SK-MEL-5 (cell line): ENCODE measurements around the gene LRR1. TPM values are rescaled to one million over a fixed set of nuclear protein-coding genes. Genes with fewer than 3 reads are reported as not detected.
"Not testable (repeated sequence)": the region's sequence is repeated elsewhere in the genome, so short reads cannot be mapped to it uniquely, and the experiment has no call there.

Source experiments
- DNase-seq: peaks from one replicate; pipeline ENCODE4 v3.0.0-alpha.2; 2016; ENCODE audit warnings: low read depth, low spot score
- in situ Hi-C: cut with HindIII; loops from 2 replicates; pipeline ENCODE4 v1.10.0; 2016; ENCODE audit warnings: low sequenced_read_pairs, high pct_unique_total_duplicates, low pct_unique_long_range_greater_than_20kb
- total RNA-seq: library from RNA; depleted of rRNA; stranded (reverse); fragments of >200 nt; shearing (Covaris generic); gene quantifications from 2 replicates; pipeline ENCODE4 v1.2.3, GENCODE V29; 2014

LRR1 gene
- total RNA-seq, 1 experiment from 2014 or later = 21.3 TPM

DNA sequence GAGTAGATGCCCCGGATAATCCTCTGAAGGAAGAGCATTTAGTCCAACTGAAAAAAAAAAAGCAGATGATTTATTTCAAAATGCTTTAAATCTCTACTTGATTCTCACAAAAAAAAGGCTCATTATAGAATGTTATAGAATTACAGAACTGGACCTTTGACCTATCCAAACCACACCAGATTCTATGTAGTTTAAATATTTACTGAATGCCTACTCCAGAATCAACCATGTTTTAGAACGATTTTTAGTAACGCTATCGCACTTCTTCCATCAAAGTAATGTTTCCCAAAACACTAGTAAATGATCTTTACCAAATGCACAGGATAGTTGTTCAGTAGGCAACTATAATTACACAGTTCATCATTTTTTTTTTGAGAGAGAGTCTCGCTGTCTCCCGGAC is 15.1 kb upstream of the LRR1 start:
- no peak for DNase-seq
- in situ Hi-C loops = no loop called here

DNA sequence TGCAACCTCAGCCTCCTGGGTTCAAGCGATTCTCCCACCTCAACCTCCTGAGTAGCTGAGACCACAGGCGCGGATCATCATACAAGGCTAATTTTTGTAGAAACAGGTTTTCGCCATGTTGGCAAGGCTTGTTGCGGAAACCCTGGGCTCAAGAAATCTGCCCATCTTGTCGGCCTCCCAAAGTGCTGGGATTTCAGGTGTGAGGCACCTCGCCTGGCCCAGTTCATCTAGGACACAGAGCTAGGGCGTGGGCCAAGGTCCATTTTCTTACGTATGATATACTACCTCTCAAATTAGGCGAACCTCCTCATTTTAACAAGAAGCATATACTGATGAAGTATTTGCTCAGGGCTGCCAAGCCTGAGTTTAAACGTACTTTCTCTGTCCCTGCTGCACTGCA is 14.7 kb upstream of the LRR1 start:
- in situ Hi-C loops = no loop called here

DNA sequence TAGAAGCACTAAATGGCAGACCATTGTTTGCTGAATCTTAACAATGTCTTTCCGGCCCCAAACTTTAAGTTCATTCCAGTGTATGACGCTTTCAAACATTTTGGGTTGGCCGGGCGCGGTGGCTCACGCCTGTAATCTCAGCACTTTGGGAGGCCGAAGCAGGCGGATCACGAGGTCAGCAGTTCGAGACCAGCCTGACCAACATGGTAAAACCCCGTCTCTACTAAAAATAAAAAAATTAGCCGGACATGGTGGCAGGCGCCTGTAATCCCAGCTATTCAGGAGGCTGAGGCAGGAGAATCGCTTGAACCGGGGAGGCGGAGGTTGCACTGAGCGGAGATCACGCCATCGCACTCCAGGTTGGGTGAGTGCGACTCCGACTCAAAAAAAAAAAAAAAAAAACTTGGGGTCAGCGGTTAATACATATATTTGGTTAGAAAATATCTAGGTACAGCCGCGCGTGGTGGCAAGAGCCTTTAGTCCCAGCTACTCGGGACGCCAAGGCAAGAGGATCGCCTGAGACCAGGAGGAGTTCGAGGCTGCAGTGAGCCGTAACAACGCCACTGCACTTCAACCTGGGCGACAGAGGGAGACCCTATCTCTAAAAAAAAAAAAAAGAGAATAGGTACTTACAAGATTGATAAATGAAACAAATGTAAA is 13.6 kb upstream of the LRR1 start:
- peak; percentile 37 for DNase-seq
- in situ Hi-C loops = not testable (repeated sequence)

More for the DNA sequence above, 14.7 kb upstream of the LRR1 start:
- DNase-seq = no peak

DNA sequence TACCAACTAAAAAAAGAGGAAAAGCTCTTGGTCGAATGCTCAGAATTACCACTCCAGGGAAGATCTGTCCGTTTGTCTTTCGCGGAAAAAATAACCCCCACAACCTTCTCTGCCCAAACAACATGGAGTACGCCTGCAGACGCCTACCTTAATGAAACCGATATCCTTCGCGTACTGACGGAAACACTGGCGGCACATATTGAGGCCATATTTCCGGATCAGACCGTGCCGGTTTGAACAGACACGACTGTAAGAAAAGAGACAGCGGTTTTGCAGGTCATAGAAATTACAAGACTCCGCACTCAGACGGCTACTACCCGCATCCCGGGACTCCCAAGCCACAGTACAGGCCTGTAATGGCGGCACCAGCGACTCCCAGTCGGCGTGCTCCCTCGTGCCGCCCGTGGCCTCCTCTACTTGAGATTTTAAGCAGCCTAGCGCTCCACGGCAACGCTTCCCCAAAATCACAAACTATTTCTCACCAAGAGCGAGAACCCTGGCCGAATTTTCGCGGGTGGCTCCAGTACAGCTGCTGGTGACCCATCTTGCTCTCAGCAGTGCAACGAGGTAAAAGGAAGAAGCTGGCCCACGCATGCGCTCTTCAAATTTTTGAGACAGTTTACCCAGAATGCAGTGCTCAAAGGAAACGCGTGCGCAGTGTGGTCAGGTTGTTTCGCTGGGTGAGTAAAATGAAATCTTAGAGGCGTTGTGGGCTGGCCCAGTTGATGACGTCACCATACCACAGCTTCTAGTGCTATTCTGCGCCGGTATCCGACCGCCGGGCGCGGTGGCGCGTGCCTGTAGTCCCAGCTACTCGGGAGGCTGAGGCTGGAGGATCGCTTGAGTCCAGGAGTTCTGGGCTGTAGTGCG is 12.7 kb upstream of the LRR1 start, which contains the start of gene RPS29:
Gene RPS29 (minus strand): TSS at position 578 of the 870 bp plus-strand sequence. CDS start 34 bp downstream, at position 544.
- in situ Hi-C loops = no loop called here

DNA sequence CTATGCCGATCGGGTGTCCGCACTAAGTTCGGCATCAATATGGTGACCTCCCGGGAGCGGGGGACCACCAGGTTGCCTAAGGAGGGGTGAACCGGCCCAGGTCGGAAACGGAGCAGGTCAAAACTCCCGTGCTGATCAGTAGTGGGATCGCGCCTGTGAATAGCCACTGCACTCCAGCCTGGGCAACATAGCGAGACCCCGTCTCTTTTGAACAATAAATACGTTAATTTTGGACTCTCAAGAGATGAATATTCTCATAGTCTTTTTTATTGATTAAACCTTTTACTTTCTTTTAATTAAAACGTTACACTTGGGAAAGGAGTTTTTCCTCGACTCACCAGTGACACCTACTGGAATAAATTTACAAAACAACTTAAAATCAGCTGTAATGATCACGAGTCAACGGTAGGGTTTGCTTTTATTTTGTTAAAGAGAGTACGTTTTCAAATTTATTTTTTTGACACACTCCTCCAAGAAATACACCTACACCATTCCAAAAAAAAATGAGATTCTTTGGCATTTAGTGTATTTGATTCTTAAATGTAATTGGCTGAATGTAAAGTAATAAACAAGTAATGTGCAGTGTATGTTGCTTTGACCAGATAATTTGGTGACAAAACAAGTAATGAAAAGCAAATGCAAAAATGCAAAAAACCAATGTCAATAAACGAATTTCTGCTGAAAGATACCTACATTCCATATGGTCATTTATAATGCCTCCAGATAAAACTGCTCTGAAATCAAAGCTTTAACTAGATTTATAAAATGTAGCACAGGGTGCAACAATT is 11.9 kb upstream of the LRR1 start:
- in situ Hi-C loops = no loop called here
- DNase-seq = peak; percentile 78

More for the DNA sequence above, 12.7 kb upstream of the LRR1 start, which contains the start of gene RPS29:
- peak; percentile 99 for DNase-seq

DNA sequence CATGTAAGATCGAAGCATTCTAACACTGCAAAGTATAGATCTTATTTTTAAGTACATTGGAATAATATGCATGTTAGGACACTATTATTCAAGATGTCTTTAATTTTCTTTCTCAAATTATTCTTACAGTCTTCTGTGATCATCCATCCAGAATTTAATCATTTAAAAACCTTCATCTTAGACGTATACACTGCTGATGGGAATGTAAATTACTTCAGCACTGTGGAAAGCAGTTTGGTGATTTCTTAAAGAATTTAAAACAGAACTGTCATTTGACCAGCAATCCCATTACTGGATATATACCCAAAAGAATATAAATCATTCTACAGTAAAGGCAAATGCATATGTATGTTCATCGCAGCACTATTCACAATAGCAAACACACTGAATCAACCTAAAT is 9.4 kb upstream of the LRR1 start:
- DNase-seq = no peak
- in situ Hi-C loops = no loop called here

DNA sequence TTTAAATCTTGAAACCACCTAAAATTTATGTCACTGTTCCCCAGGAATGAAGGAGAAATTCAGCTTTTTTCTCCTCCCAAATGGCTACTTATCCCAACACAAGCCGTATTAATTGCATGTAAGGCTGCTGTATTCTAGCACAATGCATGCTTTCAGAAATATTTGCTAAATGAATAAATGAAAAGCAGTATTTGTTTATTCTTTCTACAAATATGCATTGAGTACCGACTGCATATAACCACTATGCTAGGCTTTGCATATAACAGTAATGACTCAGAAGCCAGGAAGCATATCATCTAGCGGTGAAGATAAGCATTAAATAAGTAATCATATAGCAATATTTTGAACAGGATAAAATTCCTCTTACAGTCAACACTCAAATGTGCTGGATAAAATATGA is 5.7 kb upstream of the LRR1 start:
- in situ Hi-C loops = no loop called here

DNA sequence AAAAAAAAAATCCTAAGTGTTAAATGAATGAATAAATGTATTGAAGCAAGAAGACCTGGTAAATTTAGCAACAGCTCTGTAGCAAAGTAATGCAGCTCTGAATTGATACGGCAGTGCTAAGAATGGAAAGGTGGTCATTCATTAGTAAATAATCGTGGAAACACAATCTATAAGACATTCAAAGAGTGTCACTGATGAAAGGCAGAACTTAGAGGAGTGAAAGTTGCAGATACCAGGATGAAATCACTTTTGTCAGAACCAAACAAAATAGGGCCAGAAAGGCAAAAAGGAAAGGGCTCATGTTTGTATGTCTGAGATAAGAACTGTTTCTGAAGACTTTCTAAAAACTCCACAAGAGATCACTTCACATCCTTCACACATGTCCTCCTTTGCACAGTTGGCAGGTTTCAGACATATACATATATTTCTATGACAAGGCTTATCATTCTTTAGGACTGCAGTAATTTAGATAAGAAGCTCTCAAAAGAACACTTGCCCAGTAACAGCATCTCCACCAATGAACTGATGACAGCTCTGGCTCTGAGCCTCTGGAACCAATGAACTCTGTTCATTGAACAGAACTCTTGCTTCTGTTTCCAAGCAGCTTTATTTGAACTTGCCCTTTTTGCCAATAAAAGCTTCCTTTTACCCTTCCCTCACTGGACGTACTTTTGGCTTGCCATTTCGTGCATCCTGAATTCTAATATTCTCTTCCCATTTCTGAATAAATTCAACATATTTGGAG is 4.2 kb upstream of the LRR1 start:
- peak; percentile 78 for DNase-seq
- in situ Hi-C loops = no loop called here

More for the DNA sequence above, 5.7 kb upstream of the LRR1 start:
- peak; percentile 67 for DNase-seq

DNA sequence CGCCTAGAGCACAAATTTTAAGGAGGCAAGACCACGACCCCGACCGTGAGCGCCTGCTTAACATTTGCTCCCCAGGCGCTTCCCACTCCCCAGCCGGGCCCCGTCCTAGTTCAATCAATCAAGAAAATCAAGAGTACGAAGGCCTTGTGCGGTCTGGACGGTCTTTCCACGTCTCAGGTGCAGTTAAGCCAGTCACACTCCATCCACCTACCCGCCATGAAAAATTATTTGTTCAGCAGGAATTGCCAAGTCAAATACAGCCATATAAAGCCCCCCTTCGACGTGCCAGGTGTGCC is 603 bp upstream of the LRR1 start:
- DNase-seq = no peak
- in situ Hi-C loops = no loop called here

DNA sequence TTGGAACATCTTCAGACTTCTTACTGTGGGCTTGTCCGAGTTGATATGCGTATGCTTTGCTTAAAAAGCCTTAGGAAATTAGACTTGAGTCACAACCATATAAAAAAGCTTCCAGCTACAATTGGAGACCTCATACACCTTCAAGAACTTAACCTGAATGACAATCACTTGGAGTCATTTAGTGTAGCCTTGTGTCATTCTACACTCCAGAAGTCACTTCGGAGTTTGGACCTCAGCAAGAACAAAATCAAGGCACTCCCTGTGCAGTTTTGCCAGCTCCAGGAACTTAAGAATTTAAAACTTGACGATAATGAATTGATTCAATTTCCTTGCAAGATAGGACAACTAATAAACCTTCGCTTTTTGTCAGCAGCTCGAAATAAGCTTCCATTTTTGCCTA is 8.8 kb downstream of the LRR1 start:
- in situ Hi-C loops = no loop called here
- no peak for DNase-seq

DNA sequence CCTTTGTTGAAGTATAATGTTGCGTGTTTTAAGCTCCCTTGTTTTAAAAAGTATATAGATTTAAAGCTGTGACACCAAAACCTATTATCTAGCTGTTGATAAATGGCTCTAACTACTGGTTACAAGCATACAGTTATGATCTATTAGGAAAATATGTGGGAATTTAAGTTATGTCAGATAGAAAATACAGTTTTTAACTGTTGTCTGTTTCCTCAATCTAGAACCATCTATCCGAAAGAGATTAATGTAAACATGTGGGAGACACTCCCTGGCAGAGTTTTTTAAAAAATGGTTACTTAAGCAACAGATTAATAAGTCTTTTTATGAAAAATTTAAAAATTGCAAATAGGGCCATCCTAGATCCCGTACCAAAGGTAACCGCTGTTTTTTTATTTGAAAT is 13.5 kb downstream of the LRR1 start:
- in situ Hi-C loops = no loop called here
- DNase-seq = no peak

DNA sequence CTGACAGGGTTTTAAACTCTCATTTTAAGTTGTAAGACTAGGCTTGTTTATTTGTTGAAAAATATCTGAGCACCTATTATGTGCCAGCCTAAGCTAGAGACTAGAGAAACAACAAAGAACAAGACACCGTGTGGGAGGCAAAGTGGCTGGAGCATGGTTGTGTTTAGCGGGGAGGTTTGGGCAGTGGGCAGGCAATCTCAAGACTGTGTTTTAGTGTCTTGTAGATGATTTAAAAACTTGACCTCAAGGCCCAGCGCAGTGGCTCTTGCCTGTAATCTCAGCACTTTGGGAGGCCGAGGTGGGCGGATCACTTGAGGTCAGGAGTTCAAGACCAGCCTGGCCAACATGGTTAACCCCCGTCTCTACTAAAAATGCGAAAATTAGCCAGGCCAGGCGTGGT is 13.9 kb downstream of the LRR1 start:
- in situ Hi-C loops = no loop called here
- DNase-seq = no peak

DNA sequence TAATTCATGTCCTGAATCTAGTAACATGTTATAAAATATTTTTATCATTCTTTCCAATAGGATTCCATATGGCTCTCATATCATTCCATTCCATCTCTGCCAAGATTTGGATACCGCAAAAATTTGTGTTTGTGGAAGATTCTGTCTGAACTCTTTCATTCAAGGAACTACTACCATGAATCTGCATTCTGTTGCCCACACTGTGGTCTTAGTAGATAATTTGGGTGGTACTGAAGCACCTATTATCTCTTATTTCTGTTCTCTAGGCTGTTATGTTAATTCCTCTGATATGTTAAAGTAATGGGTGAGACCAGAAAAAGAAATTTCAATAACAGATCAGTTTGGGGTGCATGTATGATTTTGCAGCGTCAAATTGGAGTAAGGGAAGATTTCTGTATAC is 15.5 kb downstream of the LRR1 start:
- no peak for DNase-seq
- in situ Hi-C loops = no loop called here

DNA sequence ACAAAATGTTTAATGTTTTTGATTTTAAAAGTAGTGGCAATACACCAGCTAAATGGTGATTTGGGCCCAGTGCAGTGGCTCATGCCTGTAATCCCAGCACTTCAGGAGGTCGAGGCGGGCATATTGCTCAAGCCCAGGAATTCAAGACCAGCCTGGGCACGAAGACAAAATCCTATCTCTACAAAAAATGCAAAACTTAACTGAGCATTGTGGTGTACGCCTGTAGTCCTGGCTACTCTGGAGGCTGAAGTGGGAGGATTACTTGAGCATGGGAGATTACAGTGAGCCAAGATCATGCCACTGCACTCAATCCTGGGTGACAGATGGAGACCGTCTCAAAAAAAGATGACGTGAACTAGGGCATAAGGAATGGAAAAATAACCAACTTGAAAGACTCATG is 17.0 kb downstream of the LRR1 start:
- no peak for DNase-seq
- in situ Hi-C loops = no loop called here

DNA sequence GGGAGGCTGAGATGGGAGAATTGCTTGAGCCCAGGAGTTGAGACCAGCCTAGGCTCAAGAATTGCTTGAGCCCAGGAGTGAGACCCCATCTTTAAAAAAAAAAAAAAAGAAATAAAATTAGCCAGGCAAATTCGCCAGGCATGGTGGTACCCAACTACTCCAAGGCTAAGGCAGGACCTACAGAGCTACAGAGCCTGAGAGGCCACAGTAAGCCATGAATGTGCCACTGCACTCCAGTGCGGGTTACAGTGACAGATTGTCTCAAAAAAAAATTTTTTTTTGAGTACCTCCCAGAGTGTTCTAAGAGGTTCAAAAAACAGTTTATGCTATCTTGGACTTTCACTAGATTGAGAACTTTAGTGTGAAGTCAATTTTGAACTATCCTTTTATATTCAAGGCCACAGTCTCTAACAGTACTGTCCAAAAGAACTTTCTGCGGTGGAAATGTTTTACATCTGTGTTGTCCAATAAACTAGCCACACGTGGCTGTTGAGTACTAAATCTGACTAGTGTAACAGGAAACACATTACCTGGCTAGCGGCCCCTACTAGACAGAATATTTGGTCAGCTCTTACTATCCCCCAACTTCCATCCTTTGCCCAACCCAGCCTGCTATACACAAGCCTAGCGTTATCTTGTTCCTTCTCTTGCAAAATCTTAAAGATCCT is 19.2 kb downstream of the LRR1 start:
- in situ Hi-C loops = no loop called here
- DNase-seq = no peak

DNA sequence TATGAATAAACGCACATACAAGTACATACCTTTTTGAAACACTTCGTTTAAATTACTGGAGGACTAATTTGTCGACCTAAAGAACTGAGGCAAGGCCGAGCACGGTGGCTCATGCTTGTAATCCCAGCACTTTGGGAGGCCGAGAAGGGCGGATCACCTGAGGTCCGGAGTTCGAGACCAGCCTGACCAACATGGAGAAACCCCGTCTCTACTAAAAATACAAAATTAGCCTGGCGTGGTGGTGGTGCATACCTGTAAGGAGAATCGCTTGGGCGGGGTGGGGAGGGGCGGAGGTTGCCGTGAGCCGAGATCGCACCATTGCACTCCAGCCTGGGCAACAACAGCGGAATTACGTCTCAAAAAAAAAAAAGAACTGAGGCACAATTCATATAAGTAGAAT is 20.5 kb downstream of the LRR1 start:
- in situ Hi-C loops = not testable (repeated sequence)

DNA sequence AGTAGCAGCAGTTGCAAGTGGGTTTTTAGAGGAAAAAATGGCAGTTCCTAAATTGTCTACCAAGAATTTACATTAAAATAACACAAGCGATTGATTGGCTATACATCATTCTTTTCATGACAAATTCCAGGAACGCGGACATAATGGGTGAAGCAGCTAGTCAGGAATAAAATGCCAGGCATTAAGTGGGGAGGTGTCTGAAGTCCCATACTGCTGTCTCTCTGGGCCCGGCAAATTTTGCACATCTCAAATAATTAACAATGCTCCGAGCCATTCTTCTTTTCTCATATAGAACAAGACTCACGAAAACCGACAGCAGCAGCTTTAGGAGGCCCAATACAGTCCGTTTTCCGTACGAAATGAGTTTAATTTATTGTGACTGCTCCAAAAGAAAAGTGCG is 21.0 kb downstream of the LRR1 start:
- in situ Hi-C loops = no loop called here

More for the DNA sequence above, 20.5 kb downstream of the LRR1 start:
- not testable (repeated sequence) for DNase-seq

More for the DNA sequence above, 21.0 kb downstream of the LRR1 start:
- DNase-seq = no peak
